Esophagus squamous epithelium (tissue), 5 donors: ENCODE data around the gene TRAPPC2. TPM values are rescaled to one million over a fixed set of nuclear protein-coding genes. Genes with fewer than 3 reads are reported as not detected.
A peak's percentile ranks its signal among the peaks of the same experiment; 100 is the strongest.

Experiments
- DNase-seq: peaks from one replicate; lab custom pipeline; 2025; lab: John Stamatoyannopoulos, UW
- H3K27ac ChIP-seq, 4 donors: fragments of 200-600 bp; sonication (generic); one replicate each; pipeline ENCODE4 v1.5.1; 2016 to 2019; ENCODE audit warnings: mild to moderate bottlenecking in 1 of 4
- H3K27me3 ChIP-seq, 4 donors: fragments of 200-600 bp; sonication (generic); 1 replicate in 3 of 4; 2 replicates in 1 of 4; pipeline versions ENCODE4 v1.5.1 to v1.6.0; 2017 to 2021; ENCODE audit warnings: antibody characterized with exemption in 1 of 4
- H3K36me3 ChIP-seq, 3 donors: fragments of 200-600 bp; sonication (generic); one replicate each; pipeline ENCODE4 v1.5.1; 2016 to 2019
- H3K4me1 ChIP-seq, 3 donors: fragments of 200-600 bp; sonication (generic); one replicate each; pipeline ENCODE4 v1.5.1; 2017 to 2019
- H3K4me3 ChIP-seq, 4 donors: fragments of 200-600 bp; sonication (generic); 1 replicate in 3 of 4; 2 replicates in 1 of 4; pipeline ENCODE4 v1.5.1; 2016 to 2019; ENCODE audit warnings: mild to moderate bottlenecking in 2 of 4, moderate library complexity in 1 of 4
- H3K9me3 ChIP-seq, 3 donors: fragments of 200-600 bp; sonication (generic); one replicate each; pipeline ENCODE4 v1.5.1; 2016 to 2019
- POLR2A ChIP-seq, 4 donors: fragments of 450-650 bp; IDR thresholded peaks; one replicate each; pipeline ENCODE4 v1.6.1; 2017; ENCODE audit warnings: antibody characterized with exemption in 4 of 4, mild to moderate bottlenecking in 4 of 4, moderate library complexity in 3 of 4
- WGBS, 2 donors: methylation state at CpG; one replicate each; pipeline ENCODE4 v1.1.5; 2018; 5-methylcytosine and 5-hydroxymethylcytosine counted together
- intact Hi-C: fragments of 100-400 bp; cut with DNase I; formaldehyde crosslinking; loops from one replicate; pipeline ENCODE4 v1.15.0; 2022
- total RNA-seq, 4 donors: library from RNA; depleted of rRNA; stranded (reverse); fragments of >200 nt; gene quantifications; one replicate each; pipeline ENCODE4 v1.1.0, GENCODE V29; 2016
- TF ChIP-seq, protein P1 (sequence below), 6 experiments: fragments of 450-650 bp in 4 of 6; fragments of 200-600 bp in 2 of 6; sonication (generic) in 2 of 6; IDR thresholded peaks; one replicate each; pipeline ENCODE4 v1.5.1; 2016 to 2019; ENCODE audit warnings: antibody characterized with exemption in 6 of 6, mild to moderate bottlenecking in 4 of 6, moderate library complexity in 4 of 6
- donor health status: DM: yes; HTN: yes; CAD: no.

The TRAPPC2 gene
- total RNA-seq, 4 donors from 2014 or later, result 8.9 to 12.8 (median 11.0) TPM

DNA sequence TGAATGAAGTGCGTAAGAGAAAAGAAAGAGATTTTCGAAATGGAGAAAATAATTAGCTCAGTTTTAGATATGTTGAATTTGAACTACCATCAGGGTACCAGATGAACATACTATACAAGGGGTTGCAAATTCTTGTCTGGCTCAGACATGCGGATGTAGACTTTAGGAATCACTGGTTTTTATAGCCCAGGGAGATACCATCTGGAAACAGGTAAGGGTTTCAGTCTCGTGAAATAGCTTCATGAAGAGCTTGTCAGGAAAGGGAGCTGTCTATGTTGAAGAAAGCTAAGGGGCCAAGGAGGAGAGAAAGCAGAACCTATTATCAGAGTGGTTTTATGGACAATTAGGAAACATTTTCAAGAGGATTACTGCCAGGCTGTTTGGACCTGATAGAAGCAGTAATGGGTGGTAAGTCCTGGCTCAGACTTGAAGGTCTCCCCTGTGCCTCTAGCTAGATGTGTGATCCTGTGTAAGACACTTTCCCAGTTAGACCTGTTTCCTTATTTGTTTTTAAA, 38.8 kb downstream of the TRAPPC2 start:
- intact Hi-C loops, result no loop called here
- no peaks in the 10 kb centered on the region for H3K36me3 ChIP-seq
- no peak overlapping the region for H3K27ac ChIP-seq
- H3K4me1 ChIP-seq, result peaks cover 10 to 81% (median 18%) of the 10 kb centered on the region in 3 donors
- no peak for TF ChIP-seq POLR2A (IDR thresholded peaks at IDR 0.05)
- TF ChIP-seq, protein P1, sequence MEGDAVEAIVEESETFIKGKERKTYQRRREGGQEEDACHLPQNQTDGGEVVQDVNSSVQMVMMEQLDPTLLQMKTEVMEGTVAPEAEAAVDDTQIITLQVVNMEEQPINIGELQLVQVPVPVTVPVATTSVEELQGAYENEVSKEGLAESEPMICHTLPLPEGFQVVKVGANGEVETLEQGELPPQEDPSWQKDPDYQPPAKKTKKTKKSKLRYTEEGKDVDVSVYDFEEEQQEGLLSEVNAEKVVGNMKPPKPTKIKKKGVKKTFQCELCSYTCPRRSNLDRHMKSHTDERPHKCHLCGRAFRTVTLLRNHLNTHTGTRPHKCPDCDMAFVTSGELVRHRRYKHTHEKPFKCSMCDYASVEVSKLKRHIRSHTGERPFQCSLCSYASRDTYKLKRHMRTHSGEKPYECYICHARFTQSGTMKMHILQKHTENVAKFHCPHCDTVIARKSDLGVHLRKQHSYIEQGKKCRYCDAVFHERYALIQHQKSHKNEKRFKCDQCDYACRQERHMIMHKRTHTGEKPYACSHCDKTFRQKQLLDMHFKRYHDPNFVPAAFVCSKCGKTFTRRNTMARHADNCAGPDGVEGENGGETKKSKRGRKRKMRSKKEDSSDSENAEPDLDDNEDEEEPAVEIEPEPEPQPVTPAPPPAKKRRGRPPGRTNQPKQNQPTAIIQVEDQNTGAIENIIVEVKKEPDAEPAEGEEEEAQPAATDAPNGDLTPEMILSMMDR (IDR thresholded peaks at IDR 0.05), result no peak
- no peak for DNase-seq
- no peaks in the 10 kb centered on the region for H3K9me3 ChIP-seq
- no peak overlapping the region for H3K4me3 ChIP-seq
- 81 to 85% methylated on average over 4 of the region's 4 CpGs for WGBS, 2 donors
- H3K27me3 ChIP-seq, result no peaks in the 10 kb centered on the region

DNA sequence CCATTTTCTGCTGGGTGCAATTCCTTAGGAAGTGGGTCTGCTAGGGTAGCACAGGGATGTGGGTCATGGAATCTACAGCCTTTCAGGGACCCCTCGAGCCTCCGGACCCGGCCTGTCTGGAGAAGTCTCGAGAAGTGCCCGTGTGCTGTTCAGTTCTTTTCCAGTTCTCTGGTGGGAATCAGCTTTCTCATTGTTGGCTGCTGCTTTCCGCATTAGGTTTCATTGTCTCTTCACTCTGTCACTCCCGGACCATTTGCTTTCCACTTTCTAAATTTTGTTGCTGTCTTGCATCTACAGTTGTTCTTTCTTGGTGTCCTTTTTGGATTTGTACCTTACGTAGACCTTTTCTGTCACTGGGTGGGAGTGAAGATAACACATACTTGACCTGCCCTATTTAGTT, 39.4 kb downstream of the TRAPPC2 start:
- TF ChIP-seq POLR2A (IDR thresholded peaks at IDR 0.05), result no peak
- TF ChIP-seq, protein P1 (IDR thresholded peaks at IDR 0.05), result no peak
- intact Hi-C loops, result no loop called here
- peaks cover 12 to 79% (median 15%) of the 10 kb centered on the region in 3 donors for H3K4me1 ChIP-seq
- no peaks in the 10 kb centered on the region for H3K36me3 ChIP-seq
- DNase-seq, result no peak
- WGBS, 2 donors, result 69 to 87% methylated on average over 7 to 8 of the region's 8 CpGs
- H3K9me3 ChIP-seq, result no peaks in the 10 kb centered on the region
- no peak overlapping the region for H3K4me3 ChIP-seq
- no peak overlapping the region for H3K27ac ChIP-seq
- H3K27me3 ChIP-seq, result no peaks in the 10 kb centered on the region

DNA sequence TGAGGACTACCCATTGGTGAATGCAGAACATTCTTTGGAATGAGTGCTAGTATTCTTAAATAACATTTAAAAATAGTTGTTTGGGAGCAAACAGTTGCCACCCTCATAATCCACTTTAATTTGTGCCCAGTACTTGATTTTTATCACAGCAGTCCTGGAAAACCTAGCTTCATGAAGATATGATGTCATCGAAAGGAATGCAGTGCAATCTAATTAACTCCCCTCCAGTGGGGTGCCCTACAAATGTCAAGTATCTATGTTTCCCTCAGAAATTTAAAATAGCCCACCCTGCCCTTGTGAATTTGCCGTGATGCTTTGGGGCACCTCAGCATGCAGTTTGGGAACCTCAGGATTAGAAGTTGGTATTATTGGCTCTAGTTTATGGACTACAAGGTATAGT, 40.1 kb downstream of the TRAPPC2 start:
- H3K4me1 ChIP-seq, result peaks cover 9 to 73% (median 12%) of the 10 kb centered on the region in 3 donors
- 70 to 81% methylated on average over 2 of the region's 2 CpGs for WGBS, 2 donors
- intact Hi-C loops, result no loop called here

DNA sequence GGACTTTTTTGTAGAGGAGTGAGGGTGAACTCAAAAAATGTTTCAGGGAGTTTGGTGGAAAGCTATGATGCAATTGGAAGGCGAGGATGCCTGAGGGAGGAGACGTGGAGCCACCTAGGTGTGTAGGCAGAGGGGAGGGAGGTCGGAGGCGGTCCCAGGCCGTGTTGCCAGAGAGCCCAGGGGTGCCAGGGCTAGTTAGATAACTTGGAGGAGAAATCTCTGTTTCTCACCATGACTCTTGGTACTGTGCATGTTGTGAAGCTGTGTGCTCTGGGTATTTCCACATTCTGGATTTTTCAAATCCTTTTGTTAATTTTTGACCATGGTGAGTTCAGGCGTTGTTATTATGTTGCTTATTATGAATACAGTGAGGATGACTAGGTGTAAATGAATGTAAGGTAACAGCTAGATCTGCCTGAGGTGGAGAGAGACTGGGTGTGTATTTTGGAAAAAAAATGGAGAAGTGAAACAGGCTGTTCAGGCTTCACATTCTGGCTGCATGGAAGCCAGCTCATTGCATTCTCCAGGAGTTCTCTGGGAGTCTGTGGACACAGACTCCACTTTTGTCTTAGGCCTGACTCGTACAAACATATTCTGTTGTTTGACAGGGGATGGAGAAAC, 41.0 kb downstream of the TRAPPC2 start:
- intact Hi-C loops, result no loop called here
- Histone ChIP-seq H3K27ac (peak overlapping the region; percentile 27 to 74 (median 65)), H3K4me1 (peaks cover 8 to 64% (median 12%) of the 10 kb centered on the region in 3 donors), H3K27me3 (peaks cover 0 to 5% (median 0%) of the 10 kb centered on the region in 4 donors), H3K9me3 (no peaks in the 10 kb centered on the region), H3K4me3 (no peak overlapping the region), H3K36me3 (no peaks in the 10 kb centered on the region)
- WGBS, 2 donors, result 28 to 36% methylated on average over 6 to 7 of the region's 7 CpGs
- DNase-seq, result no peak
- TF ChIP-seq, protein P1 (IDR thresholded peaks at IDR 0.05), result no peak
- TF ChIP-seq POLR2A (IDR thresholded peaks at IDR 0.05), result no peak

More for the DNA sequence above, 40.1 kb downstream of the TRAPPC2 start:
- TF ChIP-seq, protein P1 (IDR thresholded peaks at IDR 0.05), result no peak
- no peak for TF ChIP-seq POLR2A (IDR thresholded peaks at IDR 0.05)
- Histone ChIP-seq H3K4me3 (no peak overlapping the region), H3K27me3 (no peaks in the 10 kb centered on the region), H3K9me3 (no peaks in the 10 kb centered on the region), H3K27ac (peak overlapping the region in 3 of 4 donors; percentile 62 to 74 (median 68)), H3K36me3 (no peaks in the 10 kb centered on the region)
- no peak for DNase-seq

DNA sequence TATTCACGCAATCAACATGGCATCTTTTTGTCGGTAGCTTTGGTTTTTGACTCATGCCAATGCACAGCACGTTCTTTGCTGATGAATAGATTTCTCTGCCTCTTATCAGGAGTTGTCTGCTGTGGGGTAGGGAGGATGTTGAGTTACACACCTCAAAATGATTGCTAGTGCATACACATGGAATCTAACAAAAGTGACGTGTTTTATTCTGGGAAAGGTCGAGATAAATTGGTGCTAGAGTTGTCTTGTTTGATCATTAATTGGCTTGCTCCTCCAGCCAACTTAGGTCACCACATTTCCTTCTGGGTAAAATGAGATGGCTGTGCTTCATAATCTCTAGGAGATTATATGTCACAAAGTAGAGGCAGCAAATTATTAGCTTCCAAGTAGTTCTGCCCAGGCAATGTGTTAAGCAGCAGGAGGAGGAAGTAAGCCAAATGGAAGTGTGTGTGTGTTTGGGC, 41.6 kb downstream of the TRAPPC2 start:
- WGBS, 2 donors, result 57 to 63% methylated on average over 4 to 5 of the region's 5 CpGs
- no peak for TF ChIP-seq POLR2A (IDR thresholded peaks at IDR 0.05)
- TF ChIP-seq, protein P1 (IDR thresholded peaks at IDR 0.05), result no peak
- no peak for DNase-seq
- intact Hi-C loops, result no loop called here
- peaks cover 8 to 64% (median 12%) of the 10 kb centered on the region in 3 donors for H3K4me1 ChIP-seq
- H3K9me3 ChIP-seq, result no peaks in the 10 kb centered on the region
- peaks cover 0 to 5% (median 0%) of the 10 kb centered on the region in 4 donors for H3K27me3 ChIP-seq
- H3K27ac ChIP-seq, result peak overlapping the region; percentile 27 to 74 (median 65)
- no peak overlapping the region for H3K4me3 ChIP-seq
- H3K36me3 ChIP-seq, result no peaks in the 10 kb centered on the region
